Measurements from ENCODE around the gene PTTG1IP. TPM values are rescaled to one million over a fixed set of nuclear protein-coding genes. Genes with fewer than 3 reads are reported as not detected.

PTTG1IP gene
- polyA plus RNA-seq, 1 experiment: 249 TPM

- Histone ChIP-seq H3K27me3 (ENCODE audit: control insufficient read depth, insufficient read depth, low read length) (no peaks in the 10 kb centered on the region), H3K9me3 (ENCODE audit: control insufficient read depth, insufficient read depth, low read length) (no peaks in the 10 kb centered on the region), H3K27ac (ENCODE audit: low read depth, low read length) (no peak overlapping the region), H3K4me3 (ENCODE audit: low read depth, low read length) (no peak overlapping the region)
- ChIA-PET POLR2A (no interaction called here), CTCF (interaction anchor here (0.5 to 2.2 kb wide), 2 partner anchors 12 to 86 kb away, joined by 4 to 9 read pairs; no protein-coding TSS in a partner anchor)
- DNase-seq (ENCODE audit: low read depth, low spot score): no peak
- TF ChIP-seq CTCF (IDR thresholded peaks at IDR 0.05; ENCODE audit: low read depth, low read length): no peak
These were observed 67.6 kb downstream of the PTTG1IP start for GRCh38 chr21:44805859-44806258.

GRCh38 chr21:44805226-44805625 is 68.3 kb downstream of the PTTG1IP start:
- POLR2A ChIA-PET: no interaction called here
- no peak for TF ChIP-seq CTCF (IDR thresholded peaks at IDR 0.05; ENCODE audit: low read depth, low read length)
- H3K27me3 ChIP-seq (ENCODE audit: control insufficient read depth, insufficient read depth, low read length): no peaks in the 10 kb centered on the region
- no peak overlapping the region for H3K27ac ChIP-seq (ENCODE audit: low read depth, low read length)
- H3K4me3 ChIP-seq (ENCODE audit: low read depth, low read length): no peak overlapping the region
- CTCF ChIA-PET: interaction anchor here (2.2 kb wide), 1 partner anchor 11 kb away, joined by 9 read pairs; no protein-coding TSS in a partner anchor
- H3K9me3 ChIP-seq (ENCODE audit: control insufficient read depth, insufficient read depth, low read length): no peaks in the 10 kb centered on the region
- no peak for DNase-seq (ENCODE audit: low read depth, low spot score)

- H3K9me3 ChIP-seq (ENCODE audit: control insufficient read depth, insufficient read depth, low read length): no peaks in the 10 kb centered on the region
- H3K4me3 ChIP-seq (ENCODE audit: low read depth, low read length): no peak overlapping the region
- DNase-seq (ENCODE audit: low read depth, low spot score): no peak
- no peaks in the 10 kb centered on the region for H3K27me3 ChIP-seq (ENCODE audit: control insufficient read depth, insufficient read depth, low read length)
- no peak for TF ChIP-seq CTCF (IDR thresholded peaks at IDR 0.05; ENCODE audit: low read depth, low read length)
- no peak overlapping the region for H3K27ac ChIP-seq (ENCODE audit: low read depth, low read length)
- CTCF ChIA-PET: interaction anchor here (0.6 to 2.2 kb wide), 2 partner anchors 11 to 87 kb away, joined by 6 to 9 read pairs; no protein-coding TSS in a partner anchor
- POLR2A ChIA-PET: no interaction called here
These were observed 68.7 kb downstream of the PTTG1IP start for GRCh38 chr21:44804762-44805161.

- POLR2A ChIA-PET: interaction anchor here (1.0 kb wide), 1 partner anchor 129 kb away, joined by 4 read pairs; no protein-coding TSS in a partner anchor
- no peaks in the 10 kb centered on the region for H3K9me3 ChIP-seq (ENCODE audit: control insufficient read depth, insufficient read depth, low read length)
- H3K4me3 ChIP-seq (ENCODE audit: low read depth, low read length): no peak overlapping the region
- no peak overlapping the region for H3K27ac ChIP-seq (ENCODE audit: low read depth, low read length)
- no peak for DNase-seq (ENCODE audit: low read depth, low spot score)
- no peaks in the 10 kb centered on the region for H3K27me3 ChIP-seq (ENCODE audit: control insufficient read depth, insufficient read depth, low read length)
- CTCF ChIA-PET: interaction anchor here (0.6 kb wide), 1 partner anchor 41 kb away, joined by 3 read pairs; no protein-coding TSS in a partner anchor
- no peak for TF ChIP-seq CTCF (IDR thresholded peaks at IDR 0.05; ENCODE audit: low read depth, low read length)
These were observed 69.8 kb downstream of the PTTG1IP start for GRCh38 chr21:44803651-44804050.

GRCh38 chr21:44802396-44803153 is 70.9 kb downstream of the PTTG1IP start:
- Histone ChIP-seq H3K9me3 (ENCODE audit: control insufficient read depth, insufficient read depth, low read length) (no peaks in the 10 kb centered on the region), H3K4me3 (ENCODE audit: low read depth, low read length) (peak overlapping the region; percentile 87), H3K27ac (ENCODE audit: low read depth, low read length) (no peak overlapping the region), H3K27me3 (ENCODE audit: control insufficient read depth, insufficient read depth, low read length) (no peaks in the 10 kb centered on the region)
- TF ChIP-seq CTCF (IDR thresholded peaks at IDR 0.05; ENCODE audit: low read depth, low read length): no peak
- ChIA-PET CTCF (interaction anchor here (1.9 kb wide), 1 partner anchor 9 kb away, joined by 10 read pairs; no protein-coding TSS in a partner anchor), POLR2A (interaction anchor here (0.6 to 1.9 kb wide), 7 partner anchors 9 to 130 kb away, joined by 3 to 7 read pairs (median 5); partner anchors contain the start of genes PTTG1IP and SUMO3)
- no peak for DNase-seq (ENCODE audit: low read depth, low spot score)

Data from AG04450 (cell line).